Muscle of leg (tissue), 11 donors: Measurements from ENCODE around the gene ANKRD52. TPM values are rescaled to one million over a fixed set of nuclear protein-coding genes. Genes with fewer than 3 reads are reported as not detected.

Source experiments
- DNase-seq: peaks from one replicate; pipeline ENCODE4 v3.0.0; 2013
- H3K27ac ChIP-seq: one replicate; pipeline ENCODE4 v1.5.1; 2013; ENCODE audit warnings: mild to moderate bottlenecking, low read length, control low read depth
- H3K27me3 ChIP-seq: one replicate; pipeline ENCODE4 v1.6.1; 2013; ENCODE audit warnings: low read length; ENCODE audit not compliant: control insufficient read depth, insufficient read depth
- H3K36me3 ChIP-seq: one replicate; pipeline ENCODE4 v1.6.1; 2013; ENCODE audit warnings: low read length; ENCODE audit not compliant: control insufficient read depth, insufficient read depth
- H3K4me1 ChIP-seq: one replicate; pipeline ENCODE4 v1.6.1; 2013; ENCODE audit warnings: low read length; ENCODE audit not compliant: control insufficient read depth, insufficient read depth
- H3K4me3 ChIP-seq: one replicate; pipeline ENCODE4 v1.5.1; 2013; ENCODE audit warnings: low read length, control low read depth
- H3K9me3 ChIP-seq: replicated peaks from 2 replicates; pipeline ENCODE4 v1.6.1; 2013; ENCODE audit warnings: low read depth, low read length; ENCODE audit not compliant: control insufficient read depth
- WGBS: methylation state at CpG from one replicate; pipeline ENCODE4 v1.1.5; 2013; ENCODE audit warnings: missing lambda C conversion rate; ENCODE audit not compliant: insufficient coverage; 5-methylcytosine and 5-hydroxymethylcytosine counted together
- polyA plus RNA-seq, 8 donors: library from polyadenylated mRNA; unstranded; fragments of 120-200 nt; gene quantifications; one replicate each; pipeline versions ENCODE4 v1.2.1 to v1.2.3, GENCODE V29; 2013; ENCODE audit warnings: inconsistent platforms in 1 of 8, low replicate concordance in 1 of 8; ENCODE audit not compliant: insufficient read length in 8 of 8, insufficient read depth in 1 of 8
- total RNA-seq: library from RNA; stranded (reverse); fragments of 120-200 nt; gene quantifications from one replicate; pipeline ENCODE4 v1.2.4, GENCODE V29; 2013

The ANKRD52 gene
- total and polyA plus RNA-seq, 9 donors = 8.6 to 22.6 (median 18.8) TPM

DNA sequence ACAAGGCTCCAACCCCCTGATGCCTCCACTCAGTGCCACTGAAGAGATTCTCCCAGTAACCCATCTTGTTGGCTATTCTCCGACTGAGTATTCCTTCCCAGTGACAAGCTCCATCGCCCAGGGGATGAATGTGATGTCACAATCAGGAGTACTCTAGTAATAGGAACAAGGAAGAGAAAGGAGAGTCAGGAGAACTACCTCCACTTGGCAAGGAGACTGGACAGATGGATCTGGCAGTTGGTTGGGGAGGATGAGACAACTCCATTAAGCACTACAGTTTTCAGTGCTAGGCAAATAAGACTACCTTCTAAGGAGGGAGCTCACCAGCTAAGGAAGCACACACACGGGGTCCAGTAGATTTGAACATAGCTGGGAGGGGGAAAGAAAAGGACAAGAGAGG is 41.7 kb downstream of the ANKRD52 start:
- Histone ChIP-seq H3K9me3 (no peaks in the 10 kb centered on the region), H3K27ac (no peak overlapping the region), H3K27me3 (no peaks in the 10 kb centered on the region), H3K4me3 (no peak overlapping the region), H3K36me3 (peaks cover 48% of the 10 kb centered on the region), H3K4me1 (peaks cover 13% of the 10 kb centered on the region)
- no peak for DNase-seq
- 92% methylated on average over 2 of the region's 3 CpGs for WGBS

- Histone ChIP-seq H3K27ac (no peak overlapping the region), H3K4me1 (no peaks in the 10 kb centered on the region), H3K36me3 (peaks cover 61% of the 10 kb centered on the region), H3K9me3 (no peaks in the 10 kb centered on the region), H3K4me3 (no peak overlapping the region), H3K27me3 (no peaks in the 10 kb centered on the region)
- no peak for DNase-seq
- 71% methylated on average over 1 of the region's 5 CpGs for WGBS
Measured at GRCh38 chr12:56213878-56214277, 44.3 kb downstream of the ANKRD52 start.

GRCh38 chr12:56212361-56212760 is 45.8 kb downstream of the ANKRD52 start:
- H3K27me3 ChIP-seq = no peaks in the 10 kb centered on the region
- no peak overlapping the region for H3K27ac ChIP-seq
- H3K9me3 ChIP-seq = no peaks in the 10 kb centered on the region
- H3K4me1 ChIP-seq = no peaks in the 10 kb centered on the region
- no peak overlapping the region for H3K4me3 ChIP-seq
- DNase-seq = no peak
- no CpG with 5 or more reads among the region's 1 CpG for WGBS
- peaks cover 68% of the 10 kb centered on the region for H3K36me3 ChIP-seq

GRCh38 chr12:56208006-56208405 is 50.2 kb downstream of the ANKRD52 start:
- no peaks in the 10 kb centered on the region for H3K9me3 ChIP-seq
- H3K4me3 ChIP-seq = no peak overlapping the region
- no peak overlapping the region for H3K27ac ChIP-seq
- peaks cover 69% of the 10 kb centered on the region for H3K36me3 ChIP-seq
- WGBS = 73% methylated on average over 4 of the region's 6 CpGs
- no peaks in the 10 kb centered on the region for H3K27me3 ChIP-seq
- no peak for DNase-seq
- H3K4me1 ChIP-seq = no peaks in the 10 kb centered on the region

DNA sequence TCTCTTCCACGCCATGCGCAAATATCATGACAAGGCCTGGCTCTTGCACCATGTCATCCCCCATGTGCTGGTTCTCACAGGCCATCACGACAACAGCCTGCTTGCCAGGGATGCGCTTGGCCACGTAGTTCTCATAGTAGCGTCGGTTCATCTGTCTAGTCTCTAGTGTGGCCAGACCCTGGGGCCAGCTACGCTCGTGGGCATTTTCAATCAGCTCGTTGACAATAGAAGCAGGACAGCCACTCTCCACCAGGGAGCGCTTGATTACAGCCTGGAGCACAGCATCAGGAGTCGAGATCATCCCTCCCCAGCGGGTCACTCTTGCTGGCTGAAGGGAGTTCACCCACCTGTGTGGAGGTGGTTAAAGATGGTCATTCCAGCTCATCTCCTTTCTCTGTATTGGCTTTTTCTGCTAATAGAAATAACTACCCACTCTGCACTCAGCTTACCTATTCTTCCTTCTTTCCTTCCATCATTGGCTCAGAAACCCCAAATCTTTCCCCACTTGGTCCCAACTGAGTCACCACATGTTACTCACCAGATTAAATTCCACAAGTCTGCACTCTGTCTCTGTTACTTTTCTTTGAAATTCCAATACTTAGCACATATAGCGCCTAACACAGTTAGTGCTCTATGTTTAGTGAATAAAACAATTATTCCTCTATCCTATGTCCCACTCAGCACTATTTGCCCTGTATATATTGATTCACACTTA is 51.6 kb downstream of the ANKRD52 start:
- peak; percentile 63 for DNase-seq
- H3K36me3 ChIP-seq = peaks cover 60% of the 10 kb centered on the region
- no peaks in the 10 kb centered on the region for H3K4me1 ChIP-seq
- no peaks in the 10 kb centered on the region for H3K9me3 ChIP-seq
- no peaks in the 10 kb centered on the region for H3K27me3 ChIP-seq
- WGBS = 63% methylated on average over 9 of the region's 14 CpGs
- no peak overlapping the region for H3K4me3 ChIP-seq
- H3K27ac ChIP-seq = no peak overlapping the region

- Histone ChIP-seq H3K27ac (no peak overlapping the region), H3K27me3 (no peaks in the 10 kb centered on the region), H3K36me3 (peaks cover 50% of the 10 kb centered on the region), H3K4me3 (no peak overlapping the region), H3K9me3 (no peaks in the 10 kb centered on the region), H3K4me1 (no peaks in the 10 kb centered on the region)
- DNase-seq = no peak
Measured at GRCh38 chr12:56205445-56205844, 52.7 kb downstream of the ANKRD52 start.

DNA sequence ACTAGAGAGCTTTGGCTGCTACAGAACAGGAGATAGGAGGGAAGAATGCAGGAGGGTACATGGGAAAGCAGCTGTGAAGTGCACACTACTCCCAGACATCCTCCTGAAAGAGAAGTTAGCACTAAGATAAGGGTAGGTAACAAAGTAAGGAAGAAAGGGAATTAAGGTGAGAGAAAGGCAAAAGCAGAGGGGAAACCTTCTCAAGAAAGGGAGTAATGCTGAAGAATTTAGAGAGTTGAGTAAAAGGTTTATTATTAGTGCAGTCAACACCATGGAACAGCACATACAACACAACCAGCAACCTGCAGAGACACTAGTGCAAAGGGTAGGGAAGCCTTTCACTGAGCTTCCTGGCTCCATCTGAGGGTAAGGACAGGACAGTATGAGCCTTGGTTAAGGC is 53.9 kb downstream of the ANKRD52 start:
- H3K9me3 ChIP-seq = no peaks in the 10 kb centered on the region
- H3K4me1 ChIP-seq = no peaks in the 10 kb centered on the region
- H3K27ac ChIP-seq = no peak overlapping the region
- H3K4me3 ChIP-seq = no peak overlapping the region
- no peaks in the 10 kb centered on the region for H3K27me3 ChIP-seq
- H3K36me3 ChIP-seq = peaks cover 44% of the 10 kb centered on the region
- no peak for DNase-seq

DNA sequence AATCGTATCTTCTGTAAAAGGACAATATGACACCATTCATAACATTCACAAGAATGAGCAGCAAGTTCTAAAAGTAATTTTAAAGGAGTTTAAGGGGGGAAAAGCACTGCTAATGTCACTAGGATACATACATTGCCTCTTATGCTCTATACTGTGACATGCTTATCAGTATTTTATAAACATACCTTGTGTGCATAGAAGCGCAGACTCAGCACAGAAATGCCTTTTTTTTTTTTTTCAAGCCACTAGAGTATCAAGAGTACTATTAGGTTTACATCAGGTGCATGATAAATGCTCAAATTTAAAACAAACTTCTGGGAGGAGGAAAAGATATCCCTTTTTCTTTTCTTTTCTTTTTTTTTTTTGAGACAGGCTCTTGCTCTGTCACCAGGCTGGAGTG is 55.3 kb downstream of the ANKRD52 start:
- Histone ChIP-seq H3K36me3 (peaks cover 34% of the 10 kb centered on the region), H3K4me1 (no peaks in the 10 kb centered on the region), H3K4me3 (no peak overlapping the region), H3K27ac (no peak overlapping the region), H3K27me3 (no peaks in the 10 kb centered on the region), H3K9me3 (no peaks in the 10 kb centered on the region)
- WGBS = no CpG with 5 or more reads among the region's 2 CpGs
- no peak for DNase-seq

GRCh38 chr12:56202366-56202765 is 55.8 kb downstream of the ANKRD52 start:
- H3K9me3 ChIP-seq = no peaks in the 10 kb centered on the region
- H3K36me3 ChIP-seq = peaks cover 29% of the 10 kb centered on the region
- WGBS = 43% methylated on average over 1 of the region's 1 CpG
- no peaks in the 10 kb centered on the region for H3K4me1 ChIP-seq
- no peaks in the 10 kb centered on the region for H3K27me3 ChIP-seq
- DNase-seq = no peak
- H3K27ac ChIP-seq = no peak overlapping the region
- no peak overlapping the region for H3K4me3 ChIP-seq

DNA sequence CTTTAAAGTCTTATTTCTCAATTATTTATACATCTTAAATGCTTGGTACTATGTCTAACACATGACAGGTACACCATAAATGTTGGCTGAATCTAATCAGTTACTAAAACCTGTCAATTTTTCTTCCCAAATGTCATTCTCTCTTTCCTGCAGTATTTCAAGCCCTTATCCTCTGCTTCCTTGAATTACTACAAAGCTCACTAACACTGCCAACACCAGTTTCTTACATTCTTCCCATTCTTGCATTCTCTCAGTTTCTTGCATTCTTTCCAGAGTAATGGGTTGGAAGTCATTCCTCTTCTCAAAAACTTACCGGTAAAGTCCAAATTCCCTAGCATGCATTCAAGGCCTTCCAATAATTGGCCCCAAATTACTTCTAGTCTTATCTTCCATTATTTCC is 59.3 kb downstream of the ANKRD52 start:
- 63% methylated on average over 1 of the region's 1 CpG for WGBS
- no peaks in the 10 kb centered on the region for H3K27me3 ChIP-seq

More for the DNA sequence above, 59.3 kb downstream of the ANKRD52 start:
- Histone ChIP-seq H3K9me3 (no peaks in the 10 kb centered on the region), H3K4me1 (no peaks in the 10 kb centered on the region), H3K36me3 (no peaks in the 10 kb centered on the region), H3K4me3 (no peak overlapping the region), H3K27ac (no peak overlapping the region)
- no peak for DNase-seq
